AG09309 (cell line): ENCODE data around the gene PCDHGA2.
"Not testable (repeated sequence)": the region's sequence is repeated elsewhere in the genome, so short reads cannot be mapped to it uniquely, and the experiment has no call there.

Source experiments
- DNase-seq: peaks from one replicate; pipeline ENCODE4 v3.0.0-alpha.2; 2010; ENCODE audit warnings: low read depth
- H3K4me3 ChIP-seq: 2 replicates; pipeline ENCODE4 v1.5.1; 2011; ENCODE audit warnings: mild to moderate bottlenecking, low read depth, low read length, moderate library complexity; ENCODE audit not compliant: control insufficient read depth
- TF ChIP-seq, protein P1 (sequence below): IDR thresholded peaks from 2 replicates; pipeline ENCODE4 v1.5.1; 2011; ENCODE audit warnings: mild to moderate bottlenecking, low read depth, low read length, inconsistent platforms; ENCODE audit not compliant: insufficient read depth, control insufficient read depth; ENCODE audit errors: missing control alignments

PCDHGA2 gene

DNA sequence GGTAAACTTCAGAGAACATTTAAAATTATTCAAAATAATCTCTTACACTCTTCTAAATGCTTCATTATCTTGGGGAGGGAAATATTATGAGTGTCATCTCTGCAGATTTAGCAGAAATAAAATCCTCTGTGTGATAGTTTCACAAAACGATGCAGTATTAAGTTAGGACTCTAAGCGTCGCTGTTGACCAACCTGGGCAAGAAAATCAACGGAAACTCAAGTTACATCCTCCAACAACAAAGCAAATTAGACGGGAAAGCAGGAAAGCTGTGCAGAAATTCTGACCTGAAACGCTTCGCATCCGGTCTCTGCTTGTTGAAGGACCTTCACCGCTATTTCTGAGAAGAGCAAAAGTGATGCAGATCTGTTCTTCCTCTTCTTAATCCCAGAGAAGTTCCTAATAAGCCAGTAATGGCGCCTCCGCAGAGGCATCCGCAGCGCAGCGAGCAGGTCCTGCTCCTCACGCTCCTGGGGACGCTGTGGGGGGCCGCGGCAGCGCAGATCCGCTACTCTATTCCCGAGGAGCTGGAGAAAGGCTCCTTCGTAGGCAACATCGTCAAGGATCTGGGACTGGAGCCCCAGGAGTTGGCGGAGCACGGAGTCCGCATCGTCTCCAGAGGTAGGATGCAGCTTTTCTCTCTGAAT is 35.2 kb downstream of the PCDHGA2 start, which contains the start of gene PCDHGA6:
PCDHGA6 (plus strand) TSS at position 219 of the 645 bp plus-strand sequence; CDS start at position 412, 193 bp downstream.
- TF ChIP-seq, protein P1, sequence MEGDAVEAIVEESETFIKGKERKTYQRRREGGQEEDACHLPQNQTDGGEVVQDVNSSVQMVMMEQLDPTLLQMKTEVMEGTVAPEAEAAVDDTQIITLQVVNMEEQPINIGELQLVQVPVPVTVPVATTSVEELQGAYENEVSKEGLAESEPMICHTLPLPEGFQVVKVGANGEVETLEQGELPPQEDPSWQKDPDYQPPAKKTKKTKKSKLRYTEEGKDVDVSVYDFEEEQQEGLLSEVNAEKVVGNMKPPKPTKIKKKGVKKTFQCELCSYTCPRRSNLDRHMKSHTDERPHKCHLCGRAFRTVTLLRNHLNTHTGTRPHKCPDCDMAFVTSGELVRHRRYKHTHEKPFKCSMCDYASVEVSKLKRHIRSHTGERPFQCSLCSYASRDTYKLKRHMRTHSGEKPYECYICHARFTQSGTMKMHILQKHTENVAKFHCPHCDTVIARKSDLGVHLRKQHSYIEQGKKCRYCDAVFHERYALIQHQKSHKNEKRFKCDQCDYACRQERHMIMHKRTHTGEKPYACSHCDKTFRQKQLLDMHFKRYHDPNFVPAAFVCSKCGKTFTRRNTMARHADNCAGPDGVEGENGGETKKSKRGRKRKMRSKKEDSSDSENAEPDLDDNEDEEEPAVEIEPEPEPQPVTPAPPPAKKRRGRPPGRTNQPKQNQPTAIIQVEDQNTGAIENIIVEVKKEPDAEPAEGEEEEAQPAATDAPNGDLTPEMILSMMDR, result peak; percentile 66
- H3K4me3 ChIP-seq, result peak within 1 kb of the TSS; percentile 39
- DNase-seq, result no peak

DNA sequence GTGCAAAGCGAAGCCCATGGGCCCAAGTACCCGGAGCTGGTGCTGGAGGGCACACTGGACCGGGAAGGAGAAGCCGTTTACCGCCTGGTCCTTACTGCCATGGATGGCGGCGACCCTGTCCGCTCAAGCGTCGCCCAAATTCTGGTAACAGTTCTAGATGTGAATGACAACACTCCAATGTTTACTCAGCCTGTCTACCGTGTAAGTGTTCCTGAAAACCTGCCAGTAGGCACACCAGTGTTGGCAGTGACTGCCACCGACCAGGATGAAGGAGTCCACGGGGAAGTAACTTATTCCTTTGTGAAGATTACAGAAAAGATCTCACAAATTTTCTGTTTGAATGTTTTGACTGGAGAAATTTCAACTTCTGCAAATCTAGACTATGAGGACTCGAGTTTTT is 36.1 kb downstream of the PCDHGA2 start:
- no peak overlapping the region; the same call in 1 of the 2 replicates for H3K4me3 ChIP-seq
- TF ChIP-seq, protein P1, result no peak
- no peak for DNase-seq

DNA sequence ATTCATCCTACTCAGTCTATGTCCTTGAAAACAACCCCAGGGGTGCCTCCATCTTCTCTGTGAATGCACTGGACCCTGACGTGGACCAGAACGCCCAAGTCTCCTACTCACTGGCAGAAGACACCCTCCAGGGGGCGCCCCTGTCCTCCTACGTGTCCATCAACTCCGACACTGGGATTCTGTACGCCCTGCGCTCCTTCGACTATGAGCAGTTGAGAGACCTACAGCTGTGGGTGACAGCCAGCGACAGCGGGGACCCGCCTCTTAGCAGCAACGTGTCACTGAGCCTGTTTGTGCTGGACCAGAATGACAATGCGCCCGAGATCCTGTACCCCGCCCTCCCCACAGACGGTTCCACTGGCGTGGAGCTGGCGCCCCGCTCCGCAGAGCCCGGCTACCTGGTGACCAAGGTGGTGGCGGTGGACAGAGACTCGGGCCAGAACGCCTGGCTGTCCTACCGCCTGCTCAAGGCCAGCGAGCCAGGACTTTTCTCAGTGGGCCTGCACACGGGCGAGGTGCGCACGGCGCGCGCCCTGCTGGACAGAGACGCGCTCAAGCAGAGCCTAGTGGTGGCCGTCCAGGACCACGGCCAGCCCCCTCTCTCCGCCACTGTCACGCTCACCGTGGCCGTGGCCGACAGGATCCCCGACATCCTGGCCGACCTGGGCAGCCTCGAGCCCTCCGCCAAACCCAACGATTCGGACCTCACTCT is 37.0 kb downstream of the PCDHGA2 start:
- not testable (repeated sequence) for H3K4me3 ChIP-seq
- TF ChIP-seq, protein P1, result peak; percentile 17

DNA sequence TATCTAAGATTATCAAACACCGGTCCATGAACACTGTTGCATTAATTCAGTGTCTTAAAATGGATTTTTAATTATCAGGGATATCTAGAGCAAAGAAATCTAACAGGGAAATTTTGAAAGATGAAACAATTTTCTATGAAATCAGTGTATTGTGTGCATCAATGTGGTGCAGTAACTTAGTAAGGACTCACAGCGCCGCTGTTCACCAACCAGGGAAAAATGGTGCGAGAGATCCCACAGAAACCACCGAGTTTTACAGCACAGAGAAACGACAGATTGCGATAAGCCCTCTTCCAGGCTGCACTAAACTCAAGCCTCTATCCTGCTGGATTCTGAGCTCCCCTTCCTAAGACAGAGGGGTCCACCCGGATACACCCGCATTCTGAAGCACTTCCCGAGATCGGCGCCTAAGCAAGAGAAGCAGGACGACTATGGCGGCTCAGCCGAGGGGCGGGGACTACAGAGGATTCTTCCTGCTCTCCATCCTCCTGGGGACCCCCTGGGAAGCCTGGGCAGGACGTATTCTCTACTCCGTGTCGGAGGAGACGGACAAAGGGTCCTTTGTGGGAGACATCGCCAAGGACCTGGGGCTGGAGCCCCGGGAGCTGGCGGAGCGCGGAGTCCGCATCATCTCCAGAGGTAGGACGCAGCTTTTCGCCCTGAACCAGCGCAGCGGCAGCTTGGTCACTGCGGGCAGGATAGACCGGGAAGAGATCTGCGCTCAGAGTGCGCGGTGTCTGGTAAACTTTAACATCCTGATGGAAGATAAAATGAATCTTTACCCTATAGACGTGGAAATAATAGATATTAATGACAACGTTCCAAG is 44.1 kb downstream of the PCDHGA2 start, which contains the start of gene PCDHGA7:
PCDHGA7 (plus strand) TSS at position 274 of the 826 bp plus-strand sequence; CDS start at position 432, 158 bp downstream.
- TF ChIP-seq, protein P1, result peak; percentile 62
- DNase-seq, result no peak
- peak within 1 kb of the TSS; percentile 65 for H3K4me3 ChIP-seq

More for the DNA sequence above, 37.0 kb downstream of the PCDHGA2 start:
- DNase-seq, result not testable (repeated sequence)

DNA sequence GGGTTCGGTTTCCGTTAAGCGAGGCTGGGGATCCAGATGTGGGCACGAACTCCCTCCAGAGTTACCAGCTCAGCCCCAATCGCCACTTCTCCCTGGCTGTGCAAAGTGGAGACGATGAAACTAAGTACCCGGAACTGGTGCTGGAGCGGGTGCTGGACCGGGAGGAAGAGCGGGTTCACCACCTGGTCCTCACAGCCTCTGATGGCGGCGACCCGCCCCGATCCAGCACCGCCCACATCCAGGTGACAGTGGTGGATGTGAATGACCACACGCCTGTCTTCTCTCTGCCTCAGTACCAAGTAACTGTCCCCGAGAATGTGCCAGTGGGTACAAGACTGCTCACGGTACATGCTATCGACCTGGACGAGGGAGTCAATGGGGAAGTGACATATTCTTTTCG is 44.8 kb downstream of the PCDHGA2 start:
- peak overlapping the region; percentile 65 for H3K4me3 ChIP-seq
- TF ChIP-seq, protein P1, result no peak
- DNase-seq, result no peak
